ENCODE measurements around the gene RTP5. TPM values are rescaled to one million over a fixed set of nuclear protein-coding genes. Genes with fewer than 3 reads are reported as not detected.

The RTP5 gene
- total and polyA plus RNA-seq, 2 donors (not counting 1 experiment from before 2014, with no cell fraction given): not detected

DNA sequence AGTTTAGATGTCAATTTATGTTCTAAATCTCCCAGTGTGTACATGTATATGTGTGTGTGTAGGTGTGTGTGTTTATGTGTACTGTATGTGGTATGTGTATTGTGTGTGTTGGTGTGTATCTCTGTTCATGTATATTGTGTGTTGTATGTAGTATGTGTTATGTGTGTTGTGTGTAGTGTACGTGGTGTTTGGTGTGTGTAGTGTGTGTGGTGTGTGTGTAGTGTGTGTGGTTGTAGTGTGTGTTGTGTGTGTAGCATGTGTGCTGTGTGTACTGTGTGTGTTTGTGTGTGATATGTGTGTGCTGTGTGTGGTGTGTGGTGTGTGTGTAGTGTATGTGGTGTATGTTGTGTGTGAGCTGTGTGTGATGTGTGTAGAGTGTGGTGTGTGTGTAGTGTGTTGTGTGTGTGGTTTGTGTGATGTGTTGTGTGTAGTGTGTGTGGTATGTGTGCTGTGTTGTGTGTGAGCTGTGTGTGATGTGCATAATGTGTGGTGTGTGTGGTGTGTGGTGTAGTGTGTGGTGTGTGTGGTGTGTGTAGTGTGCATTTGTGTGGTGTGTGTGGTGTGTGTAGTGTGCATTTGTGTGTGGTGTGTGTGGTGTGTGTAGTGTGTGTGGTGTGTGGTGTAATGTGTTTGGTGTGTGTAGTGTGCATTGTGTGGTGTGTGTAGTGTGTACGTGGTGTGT is 5.2 kb upstream of the RTP5 start:
- H3K4me1 ChIP-seq (ENCODE audit: control insufficient read depth in 2 of 2, insufficient read depth in 2 of 2, low read length in 2 of 2): peaks cover 31 to 55% of the 10 kb centered on the region in 2 donors

DNA sequence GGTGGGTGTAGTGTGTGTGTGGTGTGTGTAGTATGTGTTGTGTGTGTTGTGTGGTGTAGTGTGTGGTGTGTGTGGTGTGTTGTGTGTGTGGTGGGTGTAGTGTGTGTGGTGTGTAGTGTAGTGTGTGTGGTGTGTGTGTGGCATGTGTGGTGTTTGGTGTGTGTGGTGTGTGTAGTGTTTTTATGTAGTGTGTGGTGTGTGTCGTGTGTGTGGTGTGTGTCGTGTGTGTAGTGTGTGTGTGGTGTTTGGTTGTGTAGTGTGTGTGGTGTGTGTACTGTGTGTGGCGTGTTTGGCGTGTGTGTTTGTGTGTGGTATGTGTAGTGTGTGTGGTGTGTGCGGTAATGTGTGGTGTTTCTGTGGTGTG is 4.7 kb upstream of the RTP5 start:
- no peaks in the 10 kb centered on the region for H3K79me2 ChIP-seq (ENCODE audit: control insufficient read depth, insufficient read depth, low read length)
- TF ChIP-seq EZH2 (IDR thresholded peaks at IDR 0.05; ENCODE audit: borderline replicate concordance, insufficient read depth, low read depth, low read length, poor library complexity, severe bottlenecking): no peak
- TF ChIP-seq, protein P1, sequence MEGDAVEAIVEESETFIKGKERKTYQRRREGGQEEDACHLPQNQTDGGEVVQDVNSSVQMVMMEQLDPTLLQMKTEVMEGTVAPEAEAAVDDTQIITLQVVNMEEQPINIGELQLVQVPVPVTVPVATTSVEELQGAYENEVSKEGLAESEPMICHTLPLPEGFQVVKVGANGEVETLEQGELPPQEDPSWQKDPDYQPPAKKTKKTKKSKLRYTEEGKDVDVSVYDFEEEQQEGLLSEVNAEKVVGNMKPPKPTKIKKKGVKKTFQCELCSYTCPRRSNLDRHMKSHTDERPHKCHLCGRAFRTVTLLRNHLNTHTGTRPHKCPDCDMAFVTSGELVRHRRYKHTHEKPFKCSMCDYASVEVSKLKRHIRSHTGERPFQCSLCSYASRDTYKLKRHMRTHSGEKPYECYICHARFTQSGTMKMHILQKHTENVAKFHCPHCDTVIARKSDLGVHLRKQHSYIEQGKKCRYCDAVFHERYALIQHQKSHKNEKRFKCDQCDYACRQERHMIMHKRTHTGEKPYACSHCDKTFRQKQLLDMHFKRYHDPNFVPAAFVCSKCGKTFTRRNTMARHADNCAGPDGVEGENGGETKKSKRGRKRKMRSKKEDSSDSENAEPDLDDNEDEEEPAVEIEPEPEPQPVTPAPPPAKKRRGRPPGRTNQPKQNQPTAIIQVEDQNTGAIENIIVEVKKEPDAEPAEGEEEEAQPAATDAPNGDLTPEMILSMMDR (IDR thresholded peaks at IDR 0.05): no peak
- no peaks in the 10 kb centered on the region for H3K36me3 ChIP-seq (replicated peaks in 1 of 2; ENCODE audit: control extremely low read depth in 1 of 2, control insufficient read depth in 1 of 2, extremely low read depth in 1 of 2, insufficient read depth in 2 of 2, low read length in 1 of 2)
- Mint-ChIP-seq H3K9me3 (ENCODE audit: insufficient read depth) (no peaks in the 10 kb centered on the region), H3K4me1 (peaks cover 36% of the 10 kb centered on the region), H3K27me3 (peaks cover 32% of the 10 kb centered on the region), H3K4me3 (no peak overlapping the region), H3K27ac (no peak overlapping the region)
- H3K4me2 ChIP-seq (replicated peaks; ENCODE audit: low read depth, low read length, poor library complexity, severe bottlenecking): no peak overlapping the region
- H3K27ac ChIP-seq (ENCODE audit: low read length in 2 of 2): no peak overlapping the region
- peaks cover 28 to 50% of the 10 kb centered on the region in 2 donors for H3K4me1 ChIP-seq (ENCODE audit: control insufficient read depth in 2 of 2, insufficient read depth in 2 of 2, low read length in 2 of 2)
- no peaks in the 10 kb centered on the region for H4K20me1 ChIP-seq (ENCODE audit: control insufficient read depth, insufficient read depth, low read length, poor library complexity, severe bottlenecking)
- H3K9me3 ChIP-seq (ENCODE audit: control extremely low read depth in 1 of 3, control insufficient read depth in 2 of 3, insufficient read depth in 1 of 3, low read length in 2 of 3): peaks cover 0 to 19% (median 0%) of the 10 kb centered on the region in 3 donors
- ATAC-seq (ENCODE audit: low read depth) (no peak), DNase-seq (no peak)
- H3K27me3 ChIP-seq (replicated peaks in 1 of 4; ENCODE audit: control extremely low read depth in 1 of 4, control insufficient read depth in 3 of 4, insufficient read depth in 4 of 4, low read length in 3 of 4): peaks cover 0 to 63% (median 39%) of the 10 kb centered on the region in 4 experiments
- WGBS (ENCODE audit: insufficient coverage): 95% methylated on average over 5 of the region's 5 CpGs
- H2AFZ ChIP-seq (ENCODE audit: insufficient read depth, low read depth, low read length, poor library complexity, severe bottlenecking): no peak overlapping the region
- H3K4me3 ChIP-seq (ENCODE audit: control extremely low read depth in 1 of 5, extremely low read depth in 1 of 5, insufficient read depth in 1 of 5, low read depth in 2 of 5, low read length in 4 of 5): no peak overlapping the region
- no peak overlapping the region for H3K9ac ChIP-seq (ENCODE audit: low read length)
- POLR2A ChIA-PET: no interaction called here
- CTCF ChIA-PET: no interaction called here
- intact Hi-C loops (cut with micrococcal nuclease): no loop called here

More for the DNA sequence above, 5.2 kb upstream of the RTP5 start:
- no peak for ATAC-seq (ENCODE audit: low read depth)
- H3K4me1 Mint-ChIP-seq: peaks cover 42% of the 10 kb centered on the region
- 94% methylated on average over 2 of the region's 2 CpGs for WGBS (ENCODE audit: insufficient coverage)
- H3K27ac Mint-ChIP-seq: peak overlapping the region; percentile 38
- H3K4me3 Mint-ChIP-seq: peak overlapping the region; percentile 0
- H3K9me3 Mint-ChIP-seq (ENCODE audit: insufficient read depth): no peaks in the 10 kb centered on the region
- TF ChIP-seq, protein P1 (IDR thresholded peaks at IDR 0.05): no peak
- no peak for TF ChIP-seq EZH2 (IDR thresholded peaks at IDR 0.05; ENCODE audit: borderline replicate concordance, insufficient read depth, low read depth, low read length, poor library complexity, severe bottlenecking)
- H3K27me3 ChIP-seq (replicated peaks in 1 of 4; ENCODE audit: control extremely low read depth in 1 of 4, control insufficient read depth in 3 of 4, insufficient read depth in 4 of 4, low read length in 3 of 4): peaks cover 0 to 67% (median 39%) of the 10 kb centered on the region in 4 experiments
- H3K4me2 ChIP-seq (replicated peaks; ENCODE audit: low read depth, low read length, poor library complexity, severe bottlenecking): no peak overlapping the region
- intact Hi-C loops (cut with micrococcal nuclease): no loop called here
- DNase-seq: no peak
- no peak overlapping the region for H2AFZ ChIP-seq (ENCODE audit: insufficient read depth, low read depth, low read length, poor library complexity, severe bottlenecking)
- H3K9ac ChIP-seq (ENCODE audit: low read length): no peak overlapping the region
- H4K20me1 ChIP-seq (ENCODE audit: control insufficient read depth, insufficient read depth, low read length, poor library complexity, severe bottlenecking): no peaks in the 10 kb centered on the region
- H3K27me3 Mint-ChIP-seq: peaks cover 35% of the 10 kb centered on the region
- H3K36me3 ChIP-seq (replicated peaks in 1 of 2; ENCODE audit: control extremely low read depth in 1 of 2, control insufficient read depth in 1 of 2, extremely low read depth in 1 of 2, insufficient read depth in 2 of 2, low read length in 1 of 2): no peaks in the 10 kb centered on the region
- no peak overlapping the region for H3K27ac ChIP-seq (ENCODE audit: low read length in 2 of 2)
- POLR2A ChIA-PET: no interaction called here
- H3K79me2 ChIP-seq (ENCODE audit: control insufficient read depth, insufficient read depth, low read length): no peaks in the 10 kb centered on the region
- H3K4me3 ChIP-seq (ENCODE audit: control extremely low read depth in 1 of 5, extremely low read depth in 1 of 5, insufficient read depth in 1 of 5, low read depth in 2 of 5, low read length in 4 of 5): no peak overlapping the region
- CTCF ChIA-PET: no interaction called here
- H3K9me3 ChIP-seq (ENCODE audit: control extremely low read depth in 1 of 3, control insufficient read depth in 2 of 3, insufficient read depth in 1 of 3, low read length in 2 of 3): peaks cover 0 to 19% (median 0%) of the 10 kb centered on the region in 3 donors

All from B cell (primary cell).